Small intestine (tissue), 7 donors: ENCODE measurements around the gene FSTL1. TPM values are rescaled to one million over a fixed set of nuclear protein-coding genes. Genes with fewer than 3 reads are reported as not detected.

ENCODE experiments used
- DNase-seq, 2 donors: peaks; one replicate each; pipeline versions ENCODE4 v3.0.0 to v3.0.0-alpha.2; 2013
- FAIRE-seq: peaks from 2 replicates; lab custom pipeline; 2012; peaks lifted over from hg19 to GRCh38; lab: Jason Lieb, UNC
- H3K27ac ChIP-seq, 3 donors: one replicate each; pipeline ENCODE4 v1.5.1; 2013; ENCODE audit warnings: low read length in 2 of 3, mild to moderate bottlenecking in 2 of 3, control low read depth in 1 of 3, inconsistent platforms in 1 of 3, low read depth in 1 of 3, moderate library complexity in 1 of 3
- H3K27me3 ChIP-seq, 3 donors: one replicate each; pipeline ENCODE4 v1.6.1; 2013; ENCODE audit warnings: low read length in 3 of 3, inconsistent platforms in 1 of 3; ENCODE audit not compliant: control insufficient read depth in 3 of 3, insufficient read depth in 3 of 3
- H3K36me3 ChIP-seq, 3 donors: one replicate each; pipeline ENCODE4 v1.6.1; 2013; ENCODE audit warnings: low read length in 3 of 3, inconsistent platforms in 1 of 3, low read depth in 1 of 3, mild to moderate bottlenecking in 1 of 3, moderate library complexity in 1 of 3; ENCODE audit not compliant: control insufficient read depth in 3 of 3, insufficient read depth in 2 of 3
- H3K4me1 ChIP-seq, 3 donors: one replicate each; pipeline ENCODE4 v1.6.1; 2013; ENCODE audit warnings: low read length in 2 of 3, inconsistent platforms in 1 of 3, low read depth in 1 of 3, mild to moderate bottlenecking in 1 of 3, moderate library complexity in 1 of 3; ENCODE audit not compliant: control insufficient read depth in 3 of 3, insufficient read depth in 2 of 3
- H3K4me3 ChIP-seq, 3 donors: one replicate each; pipeline ENCODE4 v1.5.1; 2013; ENCODE audit warnings: low read length in 3 of 3, control low read depth in 1 of 3, inconsistent platforms in 1 of 3, low read depth in 1 of 3, mild to moderate bottlenecking in 1 of 3, moderate library complexity in 1 of 3
- H3K9me3 ChIP-seq, 2 donors: one replicate each; pipeline ENCODE4 v1.6.1; 2013; ENCODE audit warnings: low read depth in 1 of 2, low read length in 1 of 2; ENCODE audit not compliant: control insufficient read depth in 2 of 2, insufficient read depth in 1 of 2
- WGBS, 3 donors: extraction: QIAGEN DNeasy Blood & Tissue Kit; methylation state at CpG; one replicate each; pipeline ENCODE4 v1.1.7; 2013; 5-methylcytosine and 5-hydroxymethylcytosine counted together
- polyA plus RNA-seq, 4 donors: library from polyadenylated mRNA; stranded (reverse) in 3 of 4; unstranded in 1 of 4; fragments of 200-250 nt in 3 of 4; fragments of 120-200 nt in 1 of 4; gene quantifications; one replicate each; pipeline versions ENCODE4 v1.2.1 to v1.2.3, GENCODE V29; 2013
- donor health status: healthy with polysubstance abuse.
- donor health status: control.
- donor health status: control.
- donor health status: Bipolar disorder and iron deficiency.
- donor health status: healthy.

Gene FSTL1
- polyA plus RNA-seq, 4 donors = 1.3 to 95.5 (median 46.4) TPM

DNA sequence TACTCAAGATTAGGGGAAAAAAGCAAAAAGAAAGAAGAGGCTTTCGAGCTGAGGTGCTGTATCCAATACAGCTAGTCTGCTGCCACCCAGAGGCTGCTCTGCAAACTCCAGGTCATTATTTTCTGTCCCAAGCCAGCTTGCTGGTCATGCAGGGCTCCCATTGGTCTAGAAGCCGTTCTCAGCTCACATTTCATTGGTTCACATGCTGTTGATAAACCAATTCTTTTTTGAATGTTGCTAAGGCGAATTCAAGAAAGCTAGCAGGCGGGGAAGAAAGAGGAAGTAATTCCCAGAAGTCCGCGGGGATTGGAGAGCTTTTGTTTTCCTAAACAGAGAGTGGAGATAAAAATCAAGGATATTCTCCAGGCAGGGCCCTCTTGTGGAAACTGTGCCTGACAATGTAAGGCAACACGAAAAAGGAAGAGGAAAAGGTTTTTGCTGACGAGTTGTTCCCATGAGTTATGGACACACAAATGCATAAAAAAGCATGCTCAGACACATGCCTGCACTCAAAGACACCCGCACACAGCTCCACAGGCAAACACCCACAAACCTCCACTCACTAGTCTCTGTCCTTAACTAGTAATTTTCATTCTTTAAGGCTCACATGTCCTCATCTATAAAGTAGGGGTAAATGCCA is 33.4 kb downstream of the FSTL1 start:
- Histone ChIP-seq H3K27ac (peak overlapping the region in 2 of 3 donors; percentile 16 to 51), H3K4me1 (peaks cover 0 to 18% (median 2%) of the 10 kb centered on the region in 3 donors), H3K4me3 (peak overlapping the region in 2 of 3 donors; percentile 0 to 24), H3K36me3 (peaks cover 0 to 2% (median 0%) of the 10 kb centered on the region in 3 donors), H3K27me3 (no peaks in the 10 kb centered on the region), H3K9me3 (no peaks in the 10 kb centered on the region)
- peak; percentile 89 for FAIRE-seq
- WGBS, 3 donors = 1% methylated on average over 9 of the region's 9 CpGs
- peak; percentile 96 to 97 for DNase-seq

DNA sequence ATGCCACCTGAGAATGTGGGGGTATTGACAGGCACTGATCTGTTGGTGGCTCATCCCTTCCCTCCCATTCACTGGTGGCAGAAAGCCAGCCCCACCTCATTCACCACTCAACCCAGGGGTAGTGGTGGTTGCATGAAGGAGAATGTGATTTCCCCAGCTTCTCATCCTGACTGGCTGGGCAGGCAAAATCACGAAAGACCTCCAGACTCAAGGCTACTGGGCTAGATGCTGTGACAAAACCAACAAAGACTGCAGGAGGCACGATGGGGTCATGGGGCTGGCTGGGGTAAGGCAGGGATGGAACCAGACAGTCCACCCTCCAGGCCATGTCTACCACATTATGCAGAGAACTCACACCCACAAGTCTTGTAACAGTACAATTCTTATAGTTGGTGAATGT is 33.9 kb downstream of the FSTL1 start:
- Histone ChIP-seq H3K9me3 (no peaks in the 10 kb centered on the region), H3K4me3 (no peak overlapping the region), H3K4me1 (peaks cover 0 to 18% (median 2%) of the 10 kb centered on the region in 3 donors), H3K27me3 (no peaks in the 10 kb centered on the region), H3K36me3 (peaks cover 0 to 3% (median 0%) of the 10 kb centered on the region in 3 donors), H3K27ac (peak overlapping the region in 2 of 3 donors; percentile 29 to 48)
- no peak for FAIRE-seq
- no peak for DNase-seq
- 33 to 37% (median 35%) methylated on average over 2 of the region's 2 CpGs for WGBS, 3 donors

DNA sequence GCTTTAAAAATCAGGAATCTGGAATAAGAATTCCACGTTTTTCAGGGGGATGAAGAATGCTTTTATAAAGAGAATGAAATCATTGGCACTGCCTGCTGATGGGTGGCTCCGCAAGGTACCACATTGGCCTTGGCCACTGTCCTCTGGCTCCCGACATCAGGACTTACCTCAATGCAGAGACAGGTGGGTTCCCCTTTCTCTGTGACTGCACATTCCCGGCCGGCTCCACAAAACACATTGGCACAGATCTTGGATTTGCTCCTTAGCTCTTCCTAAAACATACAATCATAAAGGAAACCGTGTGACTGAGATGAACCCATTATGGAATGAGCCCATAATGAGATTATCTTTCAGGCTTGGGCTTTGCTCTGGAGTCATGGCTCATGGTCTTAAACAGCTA is 35.0 kb downstream of the FSTL1 start:
- Histone ChIP-seq H3K4me3 (no peak overlapping the region), H3K27me3 (no peaks in the 10 kb centered on the region), H3K4me1 (peaks cover 0 to 13% (median 2%) of the 10 kb centered on the region in 3 donors), H3K9me3 (no peaks in the 10 kb centered on the region), H3K27ac (no peak overlapping the region), H3K36me3 (peaks cover 0 to 7% (median 2%) of the 10 kb centered on the region in 3 donors)
- FAIRE-seq (no peak), DNase-seq (no peak)
- 82 to 87% (median 86%) methylated on average over 6 of the region's 6 CpGs for WGBS, 3 donors

DNA sequence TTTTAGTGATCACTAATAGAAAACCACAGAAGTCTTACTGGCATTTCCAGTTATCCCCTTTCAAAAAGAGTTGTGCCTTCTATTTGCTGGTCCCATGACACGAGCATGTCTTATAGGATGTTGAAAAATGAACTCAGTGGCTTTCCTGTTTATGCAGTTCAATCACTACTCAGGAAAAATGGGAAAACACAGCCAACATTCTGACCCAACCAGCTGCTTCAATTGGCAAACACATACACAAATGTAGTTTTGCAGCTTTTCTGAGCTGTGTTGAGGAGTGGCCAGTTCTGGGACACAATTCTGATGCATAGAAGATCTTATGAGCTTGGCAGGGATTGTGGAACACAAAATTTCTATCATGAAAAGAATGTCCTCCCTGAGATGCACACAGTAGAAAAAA is 40.3 kb downstream of the FSTL1 start:
- Histone ChIP-seq H3K27ac (no peak overlapping the region), H3K27me3 (no peaks in the 10 kb centered on the region), H3K4me1 (no peaks in the 10 kb centered on the region), H3K36me3 (peaks cover 0 to 17% (median 2%) of the 10 kb centered on the region in 3 donors), H3K4me3 (no peak overlapping the region), H3K9me3 (no peaks in the 10 kb centered on the region)
- DNase-seq = no peak
- FAIRE-seq = no peak
- 46 to 84% (median 64%) methylated on average over 1 of the region's 1 CpG for WGBS, 3 donors

DNA sequence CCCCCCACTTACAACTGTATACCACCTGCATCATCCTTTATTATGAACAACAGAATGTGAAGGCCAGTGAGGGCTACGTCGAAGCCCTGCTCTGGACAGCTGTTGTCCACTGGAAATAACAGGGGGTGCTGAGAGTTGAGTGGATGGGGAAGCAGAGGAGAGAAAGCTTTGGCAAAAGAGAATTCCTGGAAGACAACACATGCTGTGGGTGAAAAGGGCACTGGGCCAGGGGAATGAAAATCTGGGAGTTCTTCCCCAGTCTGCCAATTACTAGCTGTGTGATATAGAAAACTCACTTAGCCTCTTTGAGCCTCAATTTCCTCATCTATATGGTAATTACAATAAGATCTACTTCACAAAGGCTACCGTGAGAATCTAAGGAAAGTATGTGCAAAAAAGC is 40.7 kb downstream of the FSTL1 start:
- no peak for DNase-seq
- Histone ChIP-seq H3K27ac (no peak overlapping the region), H3K9me3 (no peaks in the 10 kb centered on the region), H3K27me3 (no peaks in the 10 kb centered on the region), H3K36me3 (peaks cover 0 to 19% (median 2%) of the 10 kb centered on the region in 3 donors), H3K4me1 (no peaks in the 10 kb centered on the region), H3K4me3 (no peak overlapping the region)
- 64 to 93% (median 78%) methylated on average over 3 of the region's 3 CpGs for WGBS, 3 donors
- no peak for FAIRE-seq

DNA sequence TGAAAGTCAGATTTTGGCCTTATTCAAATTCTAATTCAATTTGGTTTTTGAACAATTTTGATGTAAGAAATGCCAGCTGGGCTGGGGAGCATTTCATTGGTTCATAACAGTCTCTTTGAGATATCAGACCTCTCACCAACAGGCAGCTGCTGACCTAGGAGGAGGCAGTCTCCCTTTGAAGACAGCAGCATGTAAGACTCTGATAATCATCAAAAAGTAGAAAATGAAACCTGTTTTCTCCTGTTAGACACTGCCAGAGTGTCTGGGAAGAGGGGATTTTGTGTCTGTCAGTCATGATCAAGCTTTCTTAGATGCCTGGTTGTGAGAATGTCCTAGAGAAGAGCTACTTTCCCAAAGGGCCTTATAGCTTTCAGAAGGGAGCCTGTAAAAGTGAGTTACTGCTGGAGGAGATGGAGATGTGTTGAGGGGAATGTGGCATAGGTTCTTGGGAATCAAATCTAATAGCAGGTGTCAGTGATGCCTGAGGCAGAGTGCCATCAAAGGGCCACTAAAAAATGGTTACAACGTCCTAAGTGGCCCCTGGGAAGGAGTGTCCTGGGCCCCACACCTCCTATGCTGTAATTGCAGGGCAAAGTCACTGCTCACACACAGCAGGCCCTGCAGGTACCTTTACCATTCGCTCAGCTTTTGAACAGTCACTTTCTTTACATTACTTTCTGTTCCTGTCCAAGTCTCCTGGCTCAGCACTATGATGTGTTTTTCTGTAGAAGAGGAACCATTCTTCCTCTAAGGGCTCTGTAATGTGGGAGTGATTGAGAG is 43.1 kb downstream of the FSTL1 start:
- 5 to 47% (median 26%) methylated on average over 2 of the region's 2 CpGs for WGBS, 3 donors
- no peaks in the 10 kb centered on the region for H3K9me3 ChIP-seq
- peak overlapping the region in 1 of 3 donors; percentile 22 for H3K27ac ChIP-seq
- no peaks in the 10 kb centered on the region for H3K27me3 ChIP-seq
- peaks cover 0 to 22% (median 2%) of the 10 kb centered on the region in 3 donors for H3K36me3 ChIP-seq
- H3K4me1 ChIP-seq = no peaks in the 10 kb centered on the region
- H3K4me3 ChIP-seq = no peak overlapping the region
- DNase-seq (peak in 1 of 2 donors; percentile 52), FAIRE-seq (no peak)

DNA sequence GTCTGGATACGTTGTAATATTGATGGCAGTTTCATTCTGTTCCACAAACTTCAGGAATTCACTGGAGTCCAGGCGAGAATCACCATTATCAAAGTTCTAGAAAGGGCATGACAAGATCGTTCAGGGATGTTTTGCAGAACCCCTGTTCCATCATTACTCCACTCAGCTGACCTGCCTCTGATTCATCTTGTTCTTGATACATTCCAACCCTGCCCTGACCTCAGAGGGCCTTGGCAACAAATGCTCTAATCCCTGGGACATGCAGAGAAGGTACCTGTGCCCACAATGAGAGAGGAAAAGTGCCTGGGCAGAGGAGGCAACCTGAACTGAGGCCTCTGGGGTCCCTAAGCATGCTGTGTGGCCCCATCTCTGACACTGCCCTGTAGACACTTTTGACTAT is 45.9 kb downstream of the FSTL1 start:
- Histone ChIP-seq H3K4me1 (no peaks in the 10 kb centered on the region), H3K4me3 (no peak overlapping the region), H3K27ac (no peak overlapping the region), H3K9me3 (no peaks in the 10 kb centered on the region), H3K36me3 (peaks cover 0 to 22% (median 0%) of the 10 kb centered on the region in 3 donors), H3K27me3 (no peaks in the 10 kb centered on the region)
- WGBS, 3 donors = 77 to 88% (median 80%) methylated on average over 3 of the region's 3 CpGs
- DNase-seq = no peak
- FAIRE-seq = no peak

DNA sequence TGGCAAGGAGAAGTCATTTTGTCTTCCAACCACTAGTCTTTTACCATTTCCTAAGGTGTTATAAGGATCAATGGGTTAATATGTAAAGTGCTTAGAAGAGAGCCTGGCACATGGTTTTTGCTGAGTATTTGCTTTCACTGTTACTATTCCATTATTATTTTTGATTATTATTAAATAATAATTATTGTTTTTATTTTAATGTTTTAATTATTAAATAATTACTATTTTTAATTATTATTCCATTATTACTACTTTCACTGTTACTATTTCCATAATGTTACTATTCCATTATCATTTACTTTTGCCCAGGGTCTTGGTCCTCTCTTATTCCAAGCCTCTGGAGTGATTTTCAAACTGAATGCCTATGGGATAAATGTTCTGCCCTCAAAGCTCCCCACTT is 48.5 kb downstream of the FSTL1 start:
- Histone ChIP-seq H3K4me1 (no peaks in the 10 kb centered on the region), H3K27ac (no peak overlapping the region), H3K9me3 (no peaks in the 10 kb centered on the region), H3K27me3 (no peaks in the 10 kb centered on the region), H3K36me3 (peaks cover 0 to 21% (median 0%) of the 10 kb centered on the region in 3 donors), H3K4me3 (no peak overlapping the region)
- no peak for DNase-seq
- FAIRE-seq = no peak
